Epithelial cell of proximal tubule (primary cell): ENCODE results near the gene HOXB3. TPM values are rescaled to one million over a fixed set of nuclear protein-coding genes. Genes with fewer than 3 reads are reported as not detected.

Experiments
- DNase-seq: peaks from one replicate; pipeline ENCODE4 v3.0.0-alpha.2; 2011; ENCODE audit warnings: low read depth
- H3K4me3 ChIP-seq: 2 replicates; pipeline ENCODE4 v1.5.1; 2011; ENCODE audit warnings: low read depth, mild to moderate bottlenecking, low read length
- CTCF ChIP-seq: conservative IDR thresholded peaks from 2 replicates; pipeline ENCODE4 v1.5.1; 2012; ENCODE audit warnings: low read depth, mild to moderate bottlenecking, low read length
- total RNA-seq: library from RNA; depleted of rRNA; stranded (reverse); fragments of >200 nt; gene quantifications from 2 replicates; pipeline ENCODE4 v1.2.3, GENCODE V29; 2015

HOXB3 gene
- total RNA-seq, 1 donor from 2014 or later, result 49.9 TPM

GRCh38 chr17:48632579-48633265 lies 42.7 kb upstream of the HOXB3 start:
- H3K4me3 ChIP-seq, result no peak overlapping the region
- no peak for TF ChIP-seq CTCF
- no peak for DNase-seq

- no peak for TF ChIP-seq CTCF
- no peak overlapping the region for H3K4me3 ChIP-seq
- DNase-seq, result no peak
Observed at GRCh38 chr17:48631693-48632578, 41.9 kb upstream of the HOXB3 start.

- no peak for TF ChIP-seq CTCF
- no peak overlapping the region for H3K4me3 ChIP-seq
- no peak for DNase-seq
Observed at GRCh38 chr17:48630925-48631692, 41.1 kb upstream of the HOXB3 start.

GRCh38 chr17:48630009-48630924 lies 40.2 kb upstream of the HOXB3 start:
- H3K4me3 ChIP-seq, result no peak overlapping the region
- DNase-seq, result no peak
- TF ChIP-seq CTCF, result no peak

GRCh38 chr17:48629411-48629759 lies 39.3 kb upstream of the HOXB3 start:
- no peak overlapping the region for H3K4me3 ChIP-seq
- no peak for TF ChIP-seq CTCF
- DNase-seq, result no peak
